ENCODE measurements around the gene SEC22C.

DNA sequence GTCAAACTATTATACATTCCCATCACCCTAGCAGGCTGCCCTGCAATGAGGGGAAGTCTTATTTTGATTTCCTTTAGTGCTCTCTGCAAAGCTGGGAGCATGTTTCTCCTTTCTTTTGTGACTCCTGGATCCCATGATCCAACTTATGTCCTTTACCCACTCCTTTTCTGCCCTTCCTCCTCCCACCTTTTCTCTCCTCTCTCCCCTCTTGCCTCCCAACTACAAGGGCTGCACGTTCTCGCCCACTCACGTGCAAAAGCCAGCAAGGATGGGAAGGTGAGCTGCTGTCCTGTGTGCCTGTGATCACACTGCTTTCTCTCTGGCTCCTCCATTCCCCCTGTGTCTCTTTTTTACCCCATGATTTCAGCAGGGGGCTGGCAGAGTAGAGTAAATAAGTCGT, 73.2 kb downstream of the SEC22C start:
- TF ChIP-seq POLR2A (IDR thresholded peaks at IDR 0.05; ENCODE audit: extremely low read depth, insufficient read length) (no peak), MYC (IDR thresholded peaks at IDR 0.05; ENCODE audit: low read depth, low read length) (no peak)
- TF ChIP-seq, protein P1, sequence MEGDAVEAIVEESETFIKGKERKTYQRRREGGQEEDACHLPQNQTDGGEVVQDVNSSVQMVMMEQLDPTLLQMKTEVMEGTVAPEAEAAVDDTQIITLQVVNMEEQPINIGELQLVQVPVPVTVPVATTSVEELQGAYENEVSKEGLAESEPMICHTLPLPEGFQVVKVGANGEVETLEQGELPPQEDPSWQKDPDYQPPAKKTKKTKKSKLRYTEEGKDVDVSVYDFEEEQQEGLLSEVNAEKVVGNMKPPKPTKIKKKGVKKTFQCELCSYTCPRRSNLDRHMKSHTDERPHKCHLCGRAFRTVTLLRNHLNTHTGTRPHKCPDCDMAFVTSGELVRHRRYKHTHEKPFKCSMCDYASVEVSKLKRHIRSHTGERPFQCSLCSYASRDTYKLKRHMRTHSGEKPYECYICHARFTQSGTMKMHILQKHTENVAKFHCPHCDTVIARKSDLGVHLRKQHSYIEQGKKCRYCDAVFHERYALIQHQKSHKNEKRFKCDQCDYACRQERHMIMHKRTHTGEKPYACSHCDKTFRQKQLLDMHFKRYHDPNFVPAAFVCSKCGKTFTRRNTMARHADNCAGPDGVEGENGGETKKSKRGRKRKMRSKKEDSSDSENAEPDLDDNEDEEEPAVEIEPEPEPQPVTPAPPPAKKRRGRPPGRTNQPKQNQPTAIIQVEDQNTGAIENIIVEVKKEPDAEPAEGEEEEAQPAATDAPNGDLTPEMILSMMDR (IDR thresholded peaks at IDR 0.05; ENCODE audit: low read depth, low read length) = no peak
- TF ChIP-seq, protein P2, sequence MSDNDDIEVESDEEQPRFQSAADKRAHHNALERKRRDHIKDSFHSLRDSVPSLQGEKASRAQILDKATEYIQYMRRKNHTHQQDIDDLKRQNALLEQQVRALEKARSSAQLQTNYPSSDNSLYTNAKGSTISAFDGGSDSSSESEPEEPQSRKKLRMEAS (IDR thresholded peaks at IDR 0.05; ENCODE audit: low read depth, low read length) = no peak
